ENCODE results near the gene CRAT. TPM values are rescaled to one million over a fixed set of nuclear protein-coding genes. Genes with fewer than 3 reads are reported as not detected.
A peak's percentile ranks its signal among the peaks of the same experiment; 100 is the strongest.

The CRAT gene
- total and polyA plus RNA-seq, 2 experiments from 2014 or later, result 4.6 to 9.9 TPM

DNA sequence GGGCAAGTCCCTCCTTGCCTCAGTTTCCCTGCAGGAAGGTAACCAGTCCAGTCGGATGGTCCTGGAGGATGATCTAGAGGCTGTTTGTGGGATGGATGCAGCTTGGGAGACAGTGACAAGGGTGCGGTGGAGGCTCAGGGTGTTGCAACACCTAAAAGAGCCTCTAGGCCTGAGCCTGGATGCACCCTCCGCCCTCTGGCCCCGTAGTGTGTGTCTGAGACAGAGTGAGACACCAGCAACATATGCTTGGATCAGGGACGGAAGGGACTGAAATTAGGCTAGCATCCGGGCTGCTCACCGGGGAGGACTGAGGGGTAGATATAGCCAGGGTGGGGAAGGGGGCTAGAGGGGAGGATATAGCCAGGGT lies 1.1 kb downstream of the CRAT start:
- Histone ChIP-seq H4K20me1 (replicated peaks; ENCODE audit: insufficient read depth) (no peaks in the 10 kb centered on the region; the same call in 1 of the 2 replicates), H3K27ac (ENCODE audit: low read depth) (no peak overlapping the region), H2AFZ (no peak overlapping the region), H3F3A (replicated peaks; ENCODE audit: low read depth) (peaks cover 6% of the 10 kb centered on the region; the same call in 1 of the 2 replicates), H3K36me3 (ENCODE audit: insufficient read depth) (no peaks in the 10 kb centered on the region), H3K27me3 (ENCODE audit: insufficient read depth) (peaks cover 18% of the 10 kb centered on the region), H3K9me2 (ENCODE audit: insufficient read depth) (no peaks in the 10 kb centered on the region), H3K4me3 (no peak overlapping the region; the same call in 1 of the 2 replicates), H3K79me2 (replicated peaks; ENCODE audit: insufficient read depth) (peaks cover 28% of the 10 kb centered on the region), H3K4me2 (no peak overlapping the region), H3K4me1 (ENCODE audit: insufficient read depth) (peaks cover 8% of the 10 kb centered on the region)
- Mint-ChIP-seq H3K4me3 (peak overlapping the region; percentile 90), H3K27me3 (ENCODE audit: insufficient read depth, low read depth, poor library complexity) (peaks cover 20% of the 10 kb centered on the region), H3K27ac (no peak overlapping the region), H3K36me3 (ENCODE audit: low read depth) (no peaks in the 10 kb centered on the region; the same call in 1 of the 3 replicates), H3K4me1 (peaks cover 13% of the 10 kb centered on the region), H3K9me3 (no peaks in the 10 kb centered on the region)
- peak; percentile 21 for ATAC-seq
- TF ChIP-seq, protein P1, sequence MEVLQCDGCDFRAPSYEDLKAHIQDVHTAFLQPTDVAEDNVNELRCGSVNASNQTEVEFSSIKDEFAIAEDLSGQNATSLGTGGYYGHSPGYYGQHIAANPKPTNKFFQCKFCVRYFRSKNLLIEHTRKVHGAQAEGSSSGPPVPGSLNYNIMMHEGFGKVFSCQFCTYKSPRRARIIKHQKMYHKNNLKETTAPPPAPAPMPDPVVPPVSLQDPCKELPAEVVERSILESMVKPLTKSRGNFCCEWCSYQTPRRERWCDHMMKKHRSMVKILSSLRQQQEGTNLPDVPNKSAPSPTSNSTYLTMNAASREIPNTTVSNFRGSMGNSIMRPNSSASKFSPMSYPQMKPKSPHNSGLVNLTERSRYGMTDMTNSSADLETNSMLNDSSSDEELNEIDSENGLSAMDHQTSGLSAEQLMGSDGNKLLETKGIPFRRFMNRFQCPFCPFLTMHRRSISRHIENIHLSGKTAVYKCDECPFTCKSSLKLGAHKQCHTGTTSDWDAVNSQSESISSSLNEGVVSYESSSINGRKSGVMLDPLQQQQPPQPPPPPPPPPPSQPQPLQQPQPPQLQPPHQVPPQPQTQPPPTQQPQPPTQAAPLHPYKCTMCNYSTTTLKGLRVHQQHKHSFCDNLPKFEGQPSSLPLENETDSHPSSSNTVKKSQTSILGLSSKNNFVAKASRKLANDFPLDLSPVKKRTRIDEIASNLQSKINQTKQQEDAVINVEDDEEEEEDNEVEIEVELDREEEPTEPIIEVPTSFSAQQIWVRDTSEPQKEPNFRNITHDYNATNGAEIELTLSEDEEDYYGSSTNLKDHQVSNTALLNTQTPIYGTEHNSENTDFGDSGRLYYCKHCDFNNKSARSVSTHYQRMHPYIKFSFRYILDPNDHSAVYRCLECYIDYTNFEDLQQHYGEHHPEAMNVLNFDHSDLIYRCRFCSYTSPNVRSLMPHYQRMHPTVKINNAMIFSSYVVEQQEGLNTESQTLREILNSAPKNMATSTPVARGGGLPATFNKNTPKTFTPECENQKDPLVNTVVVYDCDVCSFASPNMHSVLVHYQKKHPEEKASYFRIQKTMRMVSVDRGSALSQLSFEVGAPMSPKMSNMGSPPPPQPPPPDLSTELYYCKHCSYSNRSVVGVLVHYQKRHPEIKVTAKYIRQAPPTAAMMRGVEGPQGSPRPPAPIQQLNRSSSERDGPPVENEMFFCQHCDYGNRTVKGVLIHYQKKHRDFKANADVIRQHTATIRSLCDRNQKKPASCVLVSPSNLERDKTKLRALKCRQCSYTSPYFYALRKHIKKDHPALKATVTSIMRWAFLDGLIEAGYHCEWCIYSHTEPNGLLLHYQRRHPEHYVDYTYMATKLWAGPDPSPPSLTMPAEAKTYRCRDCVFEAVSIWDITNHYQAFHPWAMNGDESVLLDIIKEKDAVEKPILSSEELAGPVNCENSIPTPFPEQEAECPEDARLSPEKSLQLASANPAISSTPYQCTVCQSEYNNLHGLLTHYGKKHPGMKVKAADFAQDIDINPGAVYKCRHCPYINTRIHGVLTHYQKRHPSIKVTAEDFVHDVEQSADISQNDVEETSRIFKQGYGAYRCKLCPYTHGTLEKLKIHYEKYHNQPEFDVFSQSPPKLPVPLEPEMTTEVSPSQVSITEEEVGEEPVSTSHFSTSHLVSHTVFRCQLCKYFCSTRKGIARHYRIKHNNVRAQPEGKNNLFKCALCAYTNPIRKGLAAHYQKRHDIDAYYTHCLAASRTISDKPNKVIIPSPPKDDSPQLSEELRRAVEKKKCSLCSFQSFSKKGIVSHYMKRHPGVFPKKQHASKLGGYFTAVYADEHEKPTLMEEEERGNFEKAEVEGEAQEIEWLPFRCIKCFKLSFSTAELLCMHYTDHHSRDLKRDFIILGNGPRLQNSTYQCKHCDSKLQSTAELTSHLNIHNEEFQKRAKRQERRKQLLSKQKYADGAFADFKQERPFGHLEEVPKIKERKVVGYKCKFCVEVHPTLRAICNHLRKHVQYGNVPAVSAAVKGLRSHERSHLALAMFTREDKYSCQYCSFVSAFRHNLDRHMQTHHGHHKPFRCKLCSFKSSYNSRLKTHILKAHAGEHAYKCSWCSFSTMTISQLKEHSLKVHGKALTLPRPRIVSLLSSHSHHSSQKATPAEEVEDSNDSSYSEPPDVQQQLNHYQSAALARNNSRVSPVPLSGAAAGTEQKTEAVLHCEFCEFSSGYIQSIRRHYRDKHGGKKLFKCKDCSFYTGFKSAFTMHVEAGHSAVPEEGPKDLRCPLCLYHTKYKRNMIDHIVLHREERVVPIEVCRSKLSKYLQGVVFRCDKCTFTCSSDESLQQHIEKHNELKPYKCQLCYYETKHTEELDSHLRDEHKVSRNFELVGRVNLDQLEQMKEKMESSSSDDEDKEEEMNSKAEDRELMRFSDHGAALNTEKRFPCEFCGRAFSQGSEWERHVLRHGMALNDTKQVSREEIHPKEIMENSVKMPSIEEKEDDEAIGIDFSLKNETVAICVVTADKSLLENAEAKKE (CRISPR knock-in tag; IDR thresholded peaks at IDR 0.05), result no peak
- TF ChIP-seq, protein P2, sequence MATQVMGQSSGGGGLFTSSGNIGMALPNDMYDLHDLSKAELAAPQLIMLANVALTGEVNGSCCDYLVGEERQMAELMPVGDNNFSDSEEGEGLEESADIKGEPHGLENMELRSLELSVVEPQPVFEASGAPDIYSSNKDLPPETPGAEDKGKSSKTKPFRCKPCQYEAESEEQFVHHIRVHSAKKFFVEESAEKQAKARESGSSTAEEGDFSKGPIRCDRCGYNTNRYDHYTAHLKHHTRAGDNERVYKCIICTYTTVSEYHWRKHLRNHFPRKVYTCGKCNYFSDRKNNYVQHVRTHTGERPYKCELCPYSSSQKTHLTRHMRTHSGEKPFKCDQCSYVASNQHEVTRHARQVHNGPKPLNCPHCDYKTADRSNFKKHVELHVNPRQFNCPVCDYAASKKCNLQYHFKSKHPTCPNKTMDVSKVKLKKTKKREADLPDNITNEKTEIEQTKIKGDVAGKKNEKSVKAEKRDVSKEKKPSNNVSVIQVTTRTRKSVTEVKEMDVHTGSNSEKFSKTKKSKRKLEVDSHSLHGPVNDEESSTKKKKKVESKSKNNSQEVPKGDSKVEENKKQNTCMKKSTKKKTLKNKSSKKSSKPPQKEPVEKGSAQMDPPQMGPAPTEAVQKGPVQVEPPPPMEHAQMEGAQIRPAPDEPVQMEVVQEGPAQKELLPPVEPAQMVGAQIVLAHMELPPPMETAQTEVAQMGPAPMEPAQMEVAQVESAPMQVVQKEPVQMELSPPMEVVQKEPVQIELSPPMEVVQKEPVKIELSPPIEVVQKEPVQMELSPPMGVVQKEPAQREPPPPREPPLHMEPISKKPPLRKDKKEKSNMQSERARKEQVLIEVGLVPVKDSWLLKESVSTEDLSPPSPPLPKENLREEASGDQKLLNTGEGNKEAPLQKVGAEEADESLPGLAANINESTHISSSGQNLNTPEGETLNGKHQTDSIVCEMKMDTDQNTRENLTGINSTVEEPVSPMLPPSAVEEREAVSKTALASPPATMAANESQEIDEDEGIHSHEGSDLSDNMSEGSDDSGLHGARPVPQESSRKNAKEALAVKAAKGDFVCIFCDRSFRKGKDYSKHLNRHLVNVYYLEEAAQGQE (IDR thresholded peaks at IDR 0.05; ENCODE audit: unreplicated experiment), result no peak
- TF ChIP-seq ZNF331 (CRISPR knock-in tag; IDR thresholded peaks at IDR 0.05; ENCODE audit: low read depth) (no peak), EZH2phosphoT487 (IDR thresholded peaks at IDR 0.05; ENCODE audit: unreplicated experiment) (no peak), NANOG (IDR thresholded peaks at IDR 0.05; ENCODE audit: borderline replicate concordance) (no peak), CREB1 (CRISPR knock-in tag; IDR thresholded peaks at IDR 0.05; ENCODE audit: low read depth) (no peak), ZNF114 (CRISPR knock-in tag; IDR thresholded peaks at IDR 0.05) (no peak), JUNB (IDR thresholded peaks at IDR 0.05; ENCODE audit: unreplicated experiment) (no peak), STAT1 (IDR thresholded peaks at IDR 0.05; ENCODE audit: unreplicated experiment) (no peak), EZH2 (IDR thresholded peaks at IDR 0.05; ENCODE audit: low read depth, unreplicated experiment) (no peak), POLR2AphosphoS5 (IDR thresholded peaks at IDR 0.05; ENCODE audit: low read depth) (no peak)
- TF ChIP-seq, protein P3, sequence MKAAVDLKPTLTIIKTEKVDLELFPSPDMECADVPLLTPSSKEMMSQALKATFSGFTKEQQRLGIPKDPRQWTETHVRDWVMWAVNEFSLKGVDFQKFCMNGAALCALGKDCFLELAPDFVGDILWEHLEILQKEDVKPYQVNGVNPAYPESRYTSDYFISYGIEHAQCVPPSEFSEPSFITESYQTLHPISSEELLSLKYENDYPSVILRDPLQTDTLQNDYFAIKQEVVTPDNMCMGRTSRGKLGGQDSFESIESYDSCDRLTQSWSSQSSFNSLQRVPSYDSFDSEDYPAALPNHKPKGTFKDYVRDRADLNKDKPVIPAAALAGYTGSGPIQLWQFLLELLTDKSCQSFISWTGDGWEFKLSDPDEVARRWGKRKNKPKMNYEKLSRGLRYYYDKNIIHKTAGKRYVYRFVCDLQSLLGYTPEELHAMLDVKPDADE (IDR thresholded peaks at IDR 0.05), result no peak
- TF ChIP-seq, protein P4, sequence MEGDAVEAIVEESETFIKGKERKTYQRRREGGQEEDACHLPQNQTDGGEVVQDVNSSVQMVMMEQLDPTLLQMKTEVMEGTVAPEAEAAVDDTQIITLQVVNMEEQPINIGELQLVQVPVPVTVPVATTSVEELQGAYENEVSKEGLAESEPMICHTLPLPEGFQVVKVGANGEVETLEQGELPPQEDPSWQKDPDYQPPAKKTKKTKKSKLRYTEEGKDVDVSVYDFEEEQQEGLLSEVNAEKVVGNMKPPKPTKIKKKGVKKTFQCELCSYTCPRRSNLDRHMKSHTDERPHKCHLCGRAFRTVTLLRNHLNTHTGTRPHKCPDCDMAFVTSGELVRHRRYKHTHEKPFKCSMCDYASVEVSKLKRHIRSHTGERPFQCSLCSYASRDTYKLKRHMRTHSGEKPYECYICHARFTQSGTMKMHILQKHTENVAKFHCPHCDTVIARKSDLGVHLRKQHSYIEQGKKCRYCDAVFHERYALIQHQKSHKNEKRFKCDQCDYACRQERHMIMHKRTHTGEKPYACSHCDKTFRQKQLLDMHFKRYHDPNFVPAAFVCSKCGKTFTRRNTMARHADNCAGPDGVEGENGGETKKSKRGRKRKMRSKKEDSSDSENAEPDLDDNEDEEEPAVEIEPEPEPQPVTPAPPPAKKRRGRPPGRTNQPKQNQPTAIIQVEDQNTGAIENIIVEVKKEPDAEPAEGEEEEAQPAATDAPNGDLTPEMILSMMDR (conservative IDR thresholded peaks at IDR 0.05; ENCODE audit: low read depth in 2 of 2), result no peak
- peak; percentile 58 for DNase-seq (ENCODE audit: low spot score)

All from GM23338 (cell line).